Uterine smooth muscle cell (primary cell): ENCODE data around the gene ZNF37A. TPM values are rescaled to one million over a fixed set of nuclear protein-coding genes. Genes with fewer than 3 reads are reported as not detected.

ENCODE experiments used
- total RNA-seq: library from RNA; depleted of rRNA; stranded (reverse); fragments of >200 nt; gene quantifications from 2 replicates; pipeline ENCODE4 v1.2.3, GENCODE V29; 2014

The ZNF37A gene
- total RNA-seq: 10.5 and 11.4 TPM in 2 replicates

DNA sequence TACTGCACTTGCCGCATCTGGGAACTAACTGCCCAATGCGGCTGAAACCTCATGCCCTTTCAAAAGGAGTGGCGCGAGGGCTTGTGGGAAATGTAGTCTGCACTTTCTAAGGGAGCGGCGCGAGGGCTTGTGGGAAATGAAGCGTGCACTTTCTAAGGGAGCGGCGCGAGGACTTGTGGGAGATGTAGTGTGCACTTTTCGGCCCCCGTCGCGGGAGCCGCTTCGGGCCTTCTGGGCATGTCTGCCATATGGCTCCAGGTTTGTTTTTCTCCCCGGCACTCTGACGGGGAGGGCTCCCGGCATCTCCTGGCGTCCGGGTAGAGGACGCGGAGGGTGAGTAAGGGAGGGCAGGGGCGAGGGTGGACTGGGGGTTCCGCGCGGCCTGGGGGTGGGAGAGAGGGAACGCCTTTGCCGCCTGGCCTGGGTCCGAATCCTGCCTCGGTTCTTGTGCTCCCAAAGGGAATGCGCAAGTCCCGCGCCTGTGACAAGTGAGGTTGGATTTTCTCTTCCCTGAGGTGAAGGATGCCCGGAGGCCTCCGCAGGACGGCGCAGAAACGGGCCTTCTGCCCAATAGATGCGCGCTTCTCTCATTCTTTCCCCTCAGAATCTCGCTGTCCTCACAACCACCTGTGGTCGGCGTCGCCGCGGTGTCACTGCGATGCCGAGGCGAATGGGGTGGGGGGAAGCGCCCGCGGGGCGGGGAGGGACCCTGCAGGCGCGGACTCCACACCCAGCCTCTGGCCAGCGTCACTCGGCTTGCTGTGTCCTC, at the start of gene ZNF37A:
ZNF37A (plus strand) TSS at position 180 of the 769 bp plus-strand sequence. CDS start 2,281 bp downstream, outside the sequence.

Other genes with a start within 250 kb of the ZNF37A start
- gene ZNF248, start 236.7 kb upstream of the ZNF37A start, total RNA-seq: 7.6 and 13.9 TPM in 2 replicates
- gene ZNF25, start 117.7 kb upstream of the ZNF37A start, total RNA-seq: 13.7 and 21.9 TPM in 2 replicates
- 9.1 and 12.2 TPM in 2 replicates for gene ZNF33A, start 83.7 kb upstream of the ZNF37A start, total RNA-seq